Osteoblast (primary cell): ENCODE results near the gene RPL31. TPM values are rescaled to one million over a fixed set of nuclear protein-coding genes. Genes with fewer than 3 reads are reported as not detected.

Experiments
- DNase-seq: peaks from one replicate; pipeline ENCODE4 v3.0.0; 2011; ENCODE audit warnings: low spot score, mixed read lengths; ENCODE audit not compliant: insufficient read length; ENCODE audit errors: missing footprints
- H2AFZ ChIP-seq: 2 replicates; pipeline ENCODE4 v1.6.0; 2011; ENCODE audit warnings: mild to moderate bottlenecking, low read length
- H3K27ac ChIP-seq: 2 replicates; pipeline ENCODE4 v1.5.1; 2011; ENCODE audit warnings: mild to moderate bottlenecking, low read depth, low read length, moderate library complexity
- H3K27me3 ChIP-seq: 2 replicates; pipeline ENCODE4 v1.6.0; 2012; ENCODE audit warnings: mild to moderate bottlenecking, control low read depth, inconsistent platforms, low read length, moderate library complexity; ENCODE audit not compliant: insufficient read depth
- H3K36me3 ChIP-seq: 2 replicates; pipeline ENCODE4 v1.5.1; 2011; ENCODE audit warnings: mild to moderate bottlenecking, low read length, control low read depth, moderate library complexity; ENCODE audit not compliant: insufficient read depth
- H3K4me1 ChIP-seq: 2 replicates; pipeline ENCODE4 v1.5.1; 2011; ENCODE audit warnings: mild to moderate bottlenecking, low read length, control low read depth, moderate library complexity; ENCODE audit not compliant: insufficient read depth
- H3K4me2 ChIP-seq: 2 replicates; pipeline ENCODE4 v1.6.0; 2011; ENCODE audit warnings: mild to moderate bottlenecking, low read length; ENCODE audit not compliant: insufficient read depth
- H3K4me3 ChIP-seq: fragments of 200-600 bp; sonication (generic); 3 replicates; pipeline ENCODE4 v1.5.1; 2012; ENCODE audit warnings: mild to moderate bottlenecking, low read length, inconsistent platforms; ENCODE audit not compliant: insufficient read depth
- H3K79me2 ChIP-seq: 2 replicates; pipeline ENCODE4 v1.6.0; 2012; ENCODE audit warnings: mild to moderate bottlenecking, low read length, control low read depth, inconsistent platforms; ENCODE audit not compliant: insufficient read depth
- H3K9me3 ChIP-seq: 2 replicates; pipeline ENCODE4 v1.5.1; 2011; ENCODE audit warnings: low read depth, low read length, control low read depth
- H4K20me1 ChIP-seq: 2 replicates; pipeline ENCODE4 v1.6.0; 2012; ENCODE audit warnings: mild to moderate bottlenecking, low read length, control low read depth; ENCODE audit not compliant: insufficient read depth
- CTCF ChIP-seq: IDR thresholded peaks from 2 replicates; pipeline ENCODE4 v1.5.1; 2011; ENCODE audit warnings: mild to moderate bottlenecking, low read depth, low read length, moderate library complexity; ENCODE audit errors: extremely low read depth
- total RNA-seq: library from RNA; depleted of rRNA; stranded (reverse); fragments of >200 nt; gene quantifications from 2 replicates; pipeline ENCODE4 v1.2.3, GENCODE V29; 2012

The RPL31 gene
- total RNA-seq, 1 donor: 760 TPM

- H3K4me1 ChIP-seq: no peaks in the 10 kb centered on the region
- H3K4me2 ChIP-seq: no peak overlapping the region
- no peaks in the 10 kb centered on the region for H3K79me2 ChIP-seq
- no peak overlapping the region for H3K4me3 ChIP-seq
- no peaks in the 10 kb centered on the region for H4K20me1 ChIP-seq
- no peak overlapping the region for H3K27ac ChIP-seq
- DNase-seq: no peak
- no peaks in the 10 kb centered on the region for H3K27me3 ChIP-seq
- no peaks in the 10 kb centered on the region for H3K9me3 ChIP-seq
- peaks cover 12% of the 10 kb centered on the region for H3K36me3 ChIP-seq
- TF ChIP-seq CTCF: no peak
- no peak overlapping the region for H2AFZ ChIP-seq
Measured at GRCh38 chr2:101022221-101022620, 20.1 kb downstream of the RPL31 start.

GRCh38 chr2:101023327-101024107, 21.4 kb downstream of the RPL31 start:
- DNase-seq: no peak
- TF ChIP-seq CTCF: no peak
- Histone ChIP-seq H3K4me3 (no peak overlapping the region), H3K79me2 (no peaks in the 10 kb centered on the region), H2AFZ (no peak overlapping the region), H3K9me3 (no peaks in the 10 kb centered on the region), H3K27me3 (no peaks in the 10 kb centered on the region), H3K4me1 (no peaks in the 10 kb centered on the region), H3K27ac (no peak overlapping the region), H4K20me1 (no peaks in the 10 kb centered on the region), H3K36me3 (peaks cover 11% of the 10 kb centered on the region), H3K4me2 (no peak overlapping the region)

- Histone ChIP-seq H3K36me3 (no peaks in the 10 kb centered on the region), H3K27ac (no peak overlapping the region)
- no peak for TF ChIP-seq CTCF
Measured at GRCh38 chr2:101025561-101025960, 23.5 kb downstream of the RPL31 start.

GRCh38 chr2:101026253-101026701, 24.2 kb downstream of the RPL31 start:
- Histone ChIP-seq H3K27me3 (no peaks in the 10 kb centered on the region), H3K4me2 (no peak overlapping the region), H4K20me1 (no peaks in the 10 kb centered on the region), H3K36me3 (no peaks in the 10 kb centered on the region), H3K9me3 (no peaks in the 10 kb centered on the region), H3K79me2 (no peaks in the 10 kb centered on the region), H3K4me1 (no peaks in the 10 kb centered on the region), H3K4me3 (no peak overlapping the region), H2AFZ (no peak overlapping the region), H3K27ac (no peak overlapping the region)
- TF ChIP-seq CTCF: no peak
- DNase-seq: peak; percentile 34

More at GRCh38 chr2:101025561-101025960, 23.5 kb downstream of the RPL31 start:
- Histone ChIP-seq H2AFZ (no peak overlapping the region), H3K9me3 (no peaks in the 10 kb centered on the region), H3K79me2 (no peaks in the 10 kb centered on the region), H3K4me3 (no peak overlapping the region), H3K4me1 (no peaks in the 10 kb centered on the region), H3K27me3 (no peaks in the 10 kb centered on the region), H3K4me2 (no peak overlapping the region), H4K20me1 (no peaks in the 10 kb centered on the region)
- no peak for DNase-seq
